ENCODE results near the gene SIN3B. TPM values are rescaled to one million over a fixed set of nuclear protein-coding genes. Genes with fewer than 3 reads are reported as not detected.
"Not testable (repeated sequence)": the region's sequence is repeated elsewhere in the genome, so short reads cannot be mapped to it uniquely, and the experiment has no call there.

Gene SIN3B
- total RNA-seq, 1 experiment from 2014 or later: 83.8 TPM

- H3K36me3 ChIP-seq (ENCODE audit: low read depth): no peaks in the 10 kb centered on the region
- no peak overlapping the region for H3K4me3 ChIP-seq
- peaks cover 7% of the 10 kb centered on the region; the same call in 1 of the 2 replicates for H3K9me3 ChIP-seq (ENCODE audit: insufficient read depth, low read depth)
- intact Hi-C loops (cut with micrococcal nuclease; ENCODE audit: unreplicated experiment): no loop called here
- no peaks in the 10 kb centered on the region for H4K20me1 ChIP-seq (ENCODE audit: insufficient read depth)
- no peaks in the 10 kb centered on the region for H3K9me2 ChIP-seq (ENCODE audit: insufficient read depth)
- no peaks in the 10 kb centered on the region for H3K4me1 ChIP-seq (replicated peaks; ENCODE audit: insufficient read depth)
- BruUV-seq (replicated peaks): no TSS peak
- CTCF ChIA-PET: no interaction called here
- H3K27ac ChIP-seq: no peak overlapping the region
- H2AFZ ChIP-seq: no peak overlapping the region
- H3K4me2 ChIP-seq: no peak overlapping the region
- H3K27me3 ChIP-seq (ENCODE audit: insufficient read depth, low read depth): no peaks in the 10 kb centered on the region
- TF ChIP-seq EZH2 (IDR thresholded peaks at IDR 0.05; ENCODE audit: low read depth): no peak
- TF ChIP-seq CTCF (conservative IDR thresholded peaks at IDR 0.05): no peak
- no peaks in the 10 kb centered on the region for H3K79me2 ChIP-seq (ENCODE audit: low read depth)
- peak in 1 of 2 experiments; percentile 18 for DNase-seq
- POLR2A ChIA-PET (ENCODE audit: unreplicated experiment): no interaction called here
- H3F3A ChIP-seq (ENCODE audit: insufficient read depth, low read depth): no peaks in the 10 kb centered on the region; the same call in 1 of the 2 replicates
Measured at GRCh38 chr19:16797876-16798275, 31.3 kb upstream of the SIN3B start.

- H3K4me1 ChIP-seq (replicated peaks; ENCODE audit: insufficient read depth); H3K27ac ChIP-seq; intact Hi-C loops (cut with micrococcal nuclease; ENCODE audit: unreplicated experiment); H3F3A ChIP-seq (ENCODE audit: insufficient read depth, low read depth); H3K79me2 ChIP-seq (ENCODE audit: low read depth); H3K4me3 ChIP-seq; H2AFZ ChIP-seq; H3K4me2 ChIP-seq; POLR2A ChIA-PET (ENCODE audit: unreplicated experiment); DNase-seq; H4K20me1 ChIP-seq (ENCODE audit: insufficient read depth); BruUV-seq (replicated peaks); H3K9me3 ChIP-seq (ENCODE audit: insufficient read depth, low read depth); H3K36me3 ChIP-seq (ENCODE audit: low read depth); H3K27me3 ChIP-seq (ENCODE audit: insufficient read depth, low read depth); H3K9me2 ChIP-seq (ENCODE audit: insufficient read depth): not testable (repeated sequence)
- CTCF ChIA-PET: interaction anchor here (0.7 kb wide), 1 partner anchor 489 kb away, joined by 4 read pairs; no protein-coding TSS in a partner anchor
Measured at GRCh38 chr19:16798326-16798725, 30.9 kb upstream of the SIN3B start.

- POLR2A ChIA-PET (ENCODE audit: unreplicated experiment): no interaction called here
- no peaks in the 10 kb centered on the region for H3K79me2 ChIP-seq (ENCODE audit: low read depth)
- H3K27me3 ChIP-seq (ENCODE audit: insufficient read depth, low read depth): no peaks in the 10 kb centered on the region
- BruUV-seq (replicated peaks): no TSS peak
- no peaks in the 10 kb centered on the region; the same call in 1 of the 2 replicates for H3F3A ChIP-seq (ENCODE audit: insufficient read depth, low read depth)
- H3K27ac ChIP-seq: no peak overlapping the region
- H3K4me1 ChIP-seq (replicated peaks; ENCODE audit: insufficient read depth): no peaks in the 10 kb centered on the region
- H3K9me3 ChIP-seq (ENCODE audit: insufficient read depth, low read depth): peaks cover 7% of the 10 kb centered on the region; the same call in 1 of the 2 replicates
- peak in 1 of 2 experiments; percentile 28 for DNase-seq
- H3K4me2 ChIP-seq: no peak overlapping the region
- H3K36me3 ChIP-seq (ENCODE audit: low read depth): no peaks in the 10 kb centered on the region
- no peak overlapping the region for H3K4me3 ChIP-seq
- no peaks in the 10 kb centered on the region for H4K20me1 ChIP-seq (ENCODE audit: insufficient read depth)
- TF ChIP-seq CTCF (conservative IDR thresholded peaks at IDR 0.05) (no peak), EZH2 (IDR thresholded peaks at IDR 0.05; ENCODE audit: low read depth) (no peak)
- H2AFZ ChIP-seq: no peak overlapping the region
- H3K9me2 ChIP-seq (ENCODE audit: insufficient read depth): no peaks in the 10 kb centered on the region
- CTCF ChIA-PET: no interaction called here
- intact Hi-C loops (cut with micrococcal nuclease; ENCODE audit: unreplicated experiment): no loop called here
Measured at GRCh38 chr19:16799740-16800139, 29.5 kb upstream of the SIN3B start.

- ChIA-PET POLR2A (ENCODE audit: unreplicated experiment) (no interaction called here), CTCF (interaction anchor here (0.6 kb wide), 2 partner anchors 87 to 1791 kb away, joined by 4 to 12 read pairs; no protein-coding TSS in a partner anchor)
- intact Hi-C loops (cut with micrococcal nuclease; ENCODE audit: unreplicated experiment): no loop called here
- H3K27me3 ChIP-seq (ENCODE audit: insufficient read depth, low read depth): no peaks in the 10 kb centered on the region
- H2AFZ ChIP-seq: no peak overlapping the region
- no peaks in the 10 kb centered on the region for H3K9me3 ChIP-seq (ENCODE audit: insufficient read depth, low read depth)
- H3F3A ChIP-seq (ENCODE audit: insufficient read depth, low read depth): no peaks in the 10 kb centered on the region
- no TSS peak for BruUV-seq (replicated peaks)
- H3K4me2 ChIP-seq: no peak overlapping the region
- H3K27ac ChIP-seq: no peak overlapping the region
- no peaks in the 10 kb centered on the region for H3K9me2 ChIP-seq (ENCODE audit: insufficient read depth)
- no peak overlapping the region for H3K4me3 ChIP-seq
- no peaks in the 10 kb centered on the region for H3K36me3 ChIP-seq (ENCODE audit: low read depth)
- H4K20me1 ChIP-seq (ENCODE audit: insufficient read depth): no peaks in the 10 kb centered on the region
- no peak for TF ChIP-seq CTCF (conservative IDR thresholded peaks at IDR 0.05)
- H3K79me2 ChIP-seq (ENCODE audit: low read depth): no peaks in the 10 kb centered on the region
- peak in 1 of 2 experiments; percentile 46 for DNase-seq
- no peaks in the 10 kb centered on the region for H3K4me1 ChIP-seq (replicated peaks; ENCODE audit: insufficient read depth)
Measured at GRCh38 chr19:16801600-16802013, 27.6 kb upstream of the SIN3B start.
